ENCODE results near the gene ACTN1. TPM values are rescaled to one million over a fixed set of nuclear protein-coding genes. Genes with fewer than 3 reads are reported as not detected.
A peak's percentile ranks its signal among the peaks of the same experiment; 100 is the strongest.
"Not testable (repeated sequence)": the region's sequence is repeated elsewhere in the genome, so short reads cannot be mapped to it uniquely, and the experiment has no call there.

Gene ACTN1
- total RNA-seq (2014; rRNA removed; shearing (Covaris generic)): 146 and 148 TPM in 2 replicates

- peak; percentile 91 for DNase-seq (ENCODE audit: low spot score)
Measured at GRCh38 chr14:68979021-68979721, at the start of gene ACTN1. TSS of gene ACTN1 (minus strand) at chr14:68979302. CDS start at chr14:68979056, 246 bp downstream.

DNA sequence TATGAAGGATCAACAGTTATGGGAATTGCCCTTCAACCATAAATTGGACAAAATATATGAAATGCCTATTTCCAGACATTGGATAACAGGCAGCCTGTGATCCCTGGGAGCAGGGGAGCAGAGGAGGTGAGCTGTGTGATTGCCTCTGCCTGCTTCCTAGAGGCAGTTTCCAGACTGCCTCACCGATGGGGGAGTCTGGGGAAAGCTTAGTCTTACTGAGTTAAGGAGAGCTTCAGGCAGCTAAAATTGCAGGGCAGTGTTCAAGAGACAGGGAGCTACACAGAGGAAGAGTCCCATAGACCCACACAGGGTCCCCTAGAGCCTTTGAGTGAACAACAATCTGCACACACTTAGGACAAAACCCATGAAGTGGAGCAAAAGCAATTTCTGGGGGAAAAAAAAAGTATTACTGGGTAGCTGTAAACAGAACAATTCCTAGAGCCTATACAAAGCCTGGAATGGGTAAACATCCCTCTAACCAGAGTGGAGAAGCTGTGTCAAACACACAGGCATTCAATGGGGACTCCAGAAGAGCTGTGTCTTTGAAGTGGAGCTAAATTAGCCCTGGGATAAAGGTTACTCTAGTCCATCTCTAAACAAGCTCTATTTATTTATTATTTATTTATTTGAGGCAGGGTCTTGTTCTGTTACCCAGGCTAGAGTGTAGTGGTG, 48.3 kb upstream of the ACTN1 start:
- DNase-seq (ENCODE audit: low spot score): no peak

GRCh38 chr14:69023035-69023434, 43.9 kb upstream of the ACTN1 start:
- DNase-seq (ENCODE audit: low spot score): no peak

DNA sequence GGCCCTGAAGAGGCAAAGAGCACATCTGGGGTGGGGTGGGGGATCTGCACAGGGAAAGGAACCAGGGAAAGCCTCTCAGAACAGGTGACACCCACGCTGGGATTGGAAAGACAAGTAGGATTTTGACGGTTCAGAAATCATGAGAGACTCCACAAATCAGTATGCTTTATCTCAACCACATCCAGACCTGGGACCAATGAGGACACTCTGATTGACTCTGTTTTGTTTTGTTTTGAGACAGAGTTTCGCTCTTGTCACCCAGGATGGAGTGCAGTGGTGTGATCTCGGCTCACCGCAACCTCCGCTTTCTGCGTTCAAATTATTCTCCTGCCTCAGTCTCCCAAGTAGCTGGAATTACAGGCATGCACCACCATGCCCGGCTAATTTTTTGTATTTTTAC, 43.0 kb upstream of the ACTN1 start:
- not testable (repeated sequence) for DNase-seq (ENCODE audit: low spot score)

DNA sequence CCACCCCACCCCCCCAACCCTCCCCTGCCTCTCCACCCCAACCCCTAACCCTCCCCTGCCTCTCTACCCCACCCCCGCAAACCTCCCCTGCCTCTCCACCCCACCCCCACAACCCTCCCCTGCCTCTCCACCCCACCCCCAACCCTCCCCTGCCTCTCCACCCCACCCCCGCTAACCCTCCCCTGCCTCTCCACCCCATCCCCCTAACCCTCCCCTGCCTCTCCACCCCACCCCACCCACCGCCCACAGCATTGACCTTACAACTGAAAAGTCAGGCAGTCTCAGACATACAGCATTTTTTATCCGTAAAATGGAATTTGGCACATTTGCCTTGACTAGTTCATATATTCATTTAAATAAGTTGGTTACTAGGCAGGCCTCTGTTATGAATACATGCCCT, 38.6 kb upstream of the ACTN1 start:
- DNase-seq (ENCODE audit: low spot score): no peak

- DNase-seq (ENCODE audit: low spot score): no peak
Measured at GRCh38 chr14:69014829-69015259, 35.7 kb upstream of the ACTN1 start.

DNA sequence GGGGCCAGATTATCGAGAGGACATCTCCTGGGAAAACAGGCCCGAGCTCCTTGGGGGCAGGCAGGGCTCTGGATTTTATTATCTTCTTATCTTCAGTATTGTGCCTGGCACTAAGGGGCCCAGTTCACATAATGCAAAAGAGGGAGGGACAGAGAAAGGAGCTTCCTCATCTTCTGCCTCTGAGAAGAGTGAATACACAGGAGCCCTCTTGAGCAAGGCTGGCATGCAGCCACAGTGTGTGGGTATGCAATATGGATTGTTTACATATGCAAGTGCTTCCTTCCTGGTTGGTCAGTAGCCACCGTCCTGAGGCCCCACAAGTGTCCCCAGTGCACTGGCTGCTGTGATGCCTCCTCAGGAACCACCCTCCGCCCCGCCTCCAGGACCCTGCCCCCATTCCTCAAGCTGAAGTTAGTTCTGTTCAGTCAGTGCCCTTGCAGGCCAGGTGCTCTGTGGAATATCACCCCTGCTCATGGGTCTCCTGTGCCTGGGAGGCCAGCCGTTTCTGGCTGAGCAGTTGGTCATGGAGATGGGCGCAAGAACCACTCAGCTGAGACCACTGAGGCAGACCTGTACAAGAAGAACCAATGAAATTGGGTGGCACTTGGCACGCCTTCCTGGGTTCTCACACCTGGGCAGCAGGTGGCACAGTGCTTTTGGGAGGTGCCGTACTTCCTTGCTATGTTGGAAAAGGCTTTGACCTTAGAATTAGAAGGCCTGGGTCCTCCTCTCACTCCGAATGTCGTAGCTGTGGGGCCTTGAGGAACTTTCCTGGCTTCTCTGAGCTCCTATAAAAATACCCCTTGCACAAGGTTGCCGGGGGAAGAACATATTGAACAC, 35.1 kb upstream of the ACTN1 start:
- DNase-seq (ENCODE audit: low spot score): no peak

DNA sequence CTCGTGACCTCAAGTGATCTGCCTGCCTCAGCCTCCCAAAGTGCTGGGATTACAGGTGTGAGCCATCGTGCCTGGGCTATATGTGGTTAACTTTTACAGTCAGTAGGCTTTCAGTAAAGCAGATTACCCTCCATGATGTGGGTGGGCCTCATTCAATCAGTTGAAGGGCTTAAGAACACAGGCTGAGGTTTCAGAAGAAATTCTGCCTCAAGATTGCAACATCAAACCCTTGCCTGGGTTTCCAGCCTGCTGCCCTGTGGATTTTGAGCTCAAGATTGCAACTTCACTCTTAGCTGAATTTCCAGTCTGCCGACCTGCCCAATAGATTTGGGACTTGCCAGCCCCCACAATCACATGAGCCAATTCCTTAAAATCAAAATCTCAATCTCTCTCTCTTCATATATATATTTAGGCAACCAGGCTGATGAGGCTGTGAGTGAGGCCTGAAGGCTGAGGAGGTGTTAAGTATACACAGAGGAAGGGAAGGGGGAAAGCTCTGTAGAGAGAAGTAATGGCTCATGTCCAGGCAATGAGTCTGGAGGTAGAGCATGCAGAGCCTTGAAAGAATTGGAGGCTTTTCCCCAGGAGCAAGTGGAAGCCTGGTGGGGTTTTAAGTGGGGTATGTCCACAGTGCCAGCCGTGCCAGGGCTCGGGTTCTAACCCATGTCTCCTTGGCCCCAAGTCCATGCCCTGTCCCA, 33.3 kb upstream of the ACTN1 start:
- no peak for DNase-seq (ENCODE audit: low spot score)

GRCh38 chr14:69010648-69011047, 31.5 kb upstream of the ACTN1 start:
- no peak for DNase-seq (ENCODE audit: low spot score)

DNA sequence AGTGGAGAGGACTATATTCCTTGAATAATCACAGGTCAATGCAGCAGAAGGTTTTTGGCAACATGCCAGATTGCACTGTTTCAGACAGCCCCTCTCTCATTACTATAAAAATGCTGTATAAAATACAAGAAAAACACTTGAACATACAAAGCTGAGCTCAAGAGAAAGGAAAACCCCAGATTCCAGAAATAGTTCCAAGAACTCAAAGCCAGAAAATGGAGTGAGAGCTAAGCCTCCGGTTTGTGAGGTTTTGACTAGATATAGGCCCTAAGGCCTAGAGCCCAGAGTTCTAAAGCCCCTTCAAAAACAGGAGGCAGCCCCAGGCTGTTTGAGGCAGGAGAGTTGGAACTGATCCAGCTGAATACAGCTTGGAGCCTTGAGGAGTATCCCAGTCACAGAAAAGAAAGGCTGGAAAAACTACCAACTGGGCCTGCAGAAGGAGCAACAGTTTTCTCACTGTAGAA, 29.4 kb upstream of the ACTN1 start:
- no peak for DNase-seq (ENCODE audit: low spot score)

DNA sequence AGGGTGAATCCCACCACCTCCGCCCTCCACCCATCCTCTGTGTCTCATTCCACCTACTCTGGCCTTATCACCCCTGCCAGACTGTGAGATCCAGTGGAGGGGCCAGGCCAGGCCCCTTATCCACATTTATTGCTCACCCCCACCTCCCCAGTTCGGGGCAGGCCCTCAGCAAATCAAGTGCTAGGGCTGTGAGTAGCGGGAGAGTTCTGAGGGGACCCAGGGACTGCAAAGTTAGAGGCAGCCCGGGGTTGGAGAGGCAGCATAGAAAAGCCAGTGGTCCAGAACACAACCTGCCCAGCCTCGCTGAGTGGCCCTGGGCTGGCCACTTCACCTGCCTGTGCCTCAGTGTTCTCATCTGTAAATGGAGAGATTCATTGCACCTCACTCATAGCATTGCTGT, 27.2 kb upstream of the ACTN1 start:
- DNase-seq (ENCODE audit: low spot score): no peak

- DNase-seq (ENCODE audit: low spot score): peak; percentile 86
Measured at GRCh38 chr14:69005432-69006148, 26.5 kb upstream of the ACTN1 start.

- DNase-seq (ENCODE audit: low spot score): no peak
Measured at GRCh38 chr14:69004731-69005431, 25.8 kb upstream of the ACTN1 start.

GRCh38 chr14:69003626-69004025, 24.5 kb upstream of the ACTN1 start:
- DNase-seq (ENCODE audit: low spot score): no peak

GRCh38 chr14:69002069-69002468, 23.0 kb upstream of the ACTN1 start:
- DNase-seq (ENCODE audit: low spot score): peak; percentile 21

GRCh38 chr14:69001375-69001774, 22.3 kb upstream of the ACTN1 start:
- DNase-seq (ENCODE audit: low spot score): no peak

GRCh38 chr14:68998062-68998461, 19.0 kb upstream of the ACTN1 start:
- DNase-seq (ENCODE audit: low spot score): no peak

GRCh38 chr14:68995731-68996130, 16.6 kb upstream of the ACTN1 start:
- no peak for DNase-seq (ENCODE audit: low spot score)

- no peak for DNase-seq (ENCODE audit: low spot score)
Measured at GRCh38 chr14:68994056-68994455, 15.0 kb upstream of the ACTN1 start.

GRCh38 chr14:68987653-68988036, 8.5 kb upstream of the ACTN1 start:
- no peak for DNase-seq (ENCODE audit: low spot score)
